Panc1 (cell line): Measurements from ENCODE around the gene SERTAD1.

ENCODE experiments used
- CTCF ChIP-seq: fragments of 450-650 bp; IDR thresholded peaks from 2 replicates; pipeline ENCODE4 v1.5.1; 2017; ENCODE audit warnings: mild to moderate bottlenecking
- POLR2AphosphoS5 ChIP-seq: IDR thresholded peaks from 2 replicates; pipeline ENCODE4 v1.6.1; 2012; ENCODE audit warnings: mild to moderate bottlenecking, low read depth, low read length, moderate library complexity

DNA sequence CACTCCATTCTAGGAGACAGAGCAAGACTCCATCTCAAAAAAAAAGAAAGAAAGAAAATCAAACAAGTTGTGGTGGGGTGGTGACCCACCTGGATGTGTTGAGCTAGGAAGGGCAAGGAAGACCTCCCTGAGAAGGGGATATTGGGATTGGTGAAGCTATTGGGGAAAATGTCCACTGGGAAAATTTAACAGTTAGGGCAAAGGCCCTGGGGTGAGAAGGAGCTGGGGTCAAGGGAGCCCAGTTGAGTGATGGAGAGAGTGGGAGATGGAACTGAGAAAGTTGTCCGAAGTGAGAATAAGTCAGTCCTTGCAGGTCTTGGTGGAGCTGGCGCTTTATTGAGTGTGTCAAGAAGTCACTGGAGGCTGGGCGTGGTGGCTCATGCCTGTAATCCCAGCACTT, 12.5 kb upstream of the SERTAD1 start:
- TF ChIP-seq CTCF (no peak), POLR2AphosphoS5 (no peak)
